ENCODE measurements around the gene FBXO47. TPM values are rescaled to one million over a fixed set of nuclear protein-coding genes. Genes with fewer than 3 reads are reported as not detected.
"Not testable (repeated sequence)": the region's sequence is repeated elsewhere in the genome, so short reads cannot be mapped to it uniquely, and the experiment has no call there.

Gene FBXO47
- total and polyA plus RNA-seq, 5 donors, result not detected

- WGBS, result 95% methylated on average over 4 of the region's 4 CpGs
- ATAC-seq (no peak), DNase-seq (no peak)
- H3K9me3 ChIP-seq (ENCODE audit: control insufficient read depth, low read length), result no peaks in the 10 kb centered on the region
- H3K27me3 ChIP-seq (ENCODE audit: control insufficient read depth, insufficient read depth), result no peaks in the 10 kb centered on the region
- no peaks in the 10 kb centered on the region for H3K4me1 ChIP-seq (ENCODE audit: control insufficient read depth, insufficient read depth, low read length)
- H3K4me3 ChIP-seq (ENCODE audit: low read length), result no peak overlapping the region
- no peak overlapping the region for H3K27ac ChIP-seq (ENCODE audit: low read length)
- intact Hi-C loops (cut with DNase I), result loop anchor here in 1 of 4 donors (10.0 kb wide), 1 partner anchor 103 kb away; the partner anchor contains the start of gene LASP1
Measured at GRCh38 chr17:38978180-38978579, 11.0 kb upstream of the FBXO47 start.

GRCh38 chr17:38976187-38976551, 9.0 kb upstream of the FBXO47 start:
- not testable (repeated sequence) for DNase-seq; H3K4me1 ChIP-seq (ENCODE audit: control insufficient read depth, insufficient read depth, low read length); H3K4me3 ChIP-seq (ENCODE audit: low read length); H3K27me3 ChIP-seq (ENCODE audit: control insufficient read depth, insufficient read depth); H3K9me3 ChIP-seq (ENCODE audit: control insufficient read depth, low read length); H3K27ac ChIP-seq (ENCODE audit: low read length); ATAC-seq
- 69% methylated on average over 6 of the region's 6 CpGs for WGBS
- intact Hi-C loops (cut with DNase I), result loop anchor here in 1 of 4 donors (10.0 kb wide), 1 partner anchor 101 kb away; the partner anchor contains the start of gene LASP1

DNA sequence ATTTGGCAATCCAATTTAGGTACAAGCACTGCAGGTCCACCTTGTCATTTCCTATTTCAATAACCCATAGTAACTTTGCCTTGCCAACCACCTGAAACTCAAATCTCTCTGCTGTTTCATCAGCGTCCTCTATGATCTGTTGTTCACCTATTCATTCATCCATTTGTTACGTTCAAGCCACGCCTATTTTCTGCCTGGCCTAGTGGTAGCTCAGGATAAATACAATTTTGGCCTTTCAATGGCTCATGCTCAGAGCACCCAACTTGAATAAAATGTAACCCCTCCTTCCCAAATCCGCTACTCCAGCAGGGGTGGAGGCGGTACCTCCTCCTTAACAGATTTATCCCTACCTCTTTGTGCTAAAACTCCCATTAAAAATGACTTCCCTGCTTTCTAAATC, 3.6 kb upstream of the FBXO47 start:
- Histone ChIP-seq H3K9me3 (ENCODE audit: control insufficient read depth, low read length) (no peaks in the 10 kb centered on the region), H3K4me1 (ENCODE audit: control insufficient read depth, insufficient read depth, low read length) (no peaks in the 10 kb centered on the region), H3K27ac (ENCODE audit: low read length) (no peak overlapping the region), H3K4me3 (ENCODE audit: low read length) (no peak overlapping the region), H3K27me3 (ENCODE audit: control insufficient read depth, insufficient read depth) (no peaks in the 10 kb centered on the region)
- no peak for ATAC-seq
- no peak for DNase-seq
- intact Hi-C loops (cut with DNase I), result loop anchor here in 1 of 4 donors (10.0 kb wide), 1 partner anchor 96 kb away; the partner anchor contains the start of gene LASP1
- 84% methylated on average over 5 of the region's 5 CpGs for WGBS

- Histone ChIP-seq H3K4me3 (ENCODE audit: low read length) (no peak overlapping the region), H3K9me3 (ENCODE audit: control insufficient read depth, low read length) (no peaks in the 10 kb centered on the region), H3K27me3 (ENCODE audit: control insufficient read depth, insufficient read depth) (no peaks in the 10 kb centered on the region), H3K4me1 (ENCODE audit: control insufficient read depth, insufficient read depth, low read length) (no peaks in the 10 kb centered on the region), H3K27ac (ENCODE audit: low read length) (no peak overlapping the region)
- ATAC-seq (no peak), DNase-seq (no peak)
- intact Hi-C loops (cut with DNase I), result loop anchor here in 1 of 4 donors (10.0 kb wide), 1 partner anchor 95 kb away; the partner anchor contains the start of gene LASP1
- WGBS, result 71% methylated on average over 4 of the region's 4 CpGs
Measured at GRCh38 chr17:38970128-38970527, 2.9 kb upstream of the FBXO47 start.

GRCh38 chr17:38969281-38969680, 2.1 kb upstream of the FBXO47 start:
- DNase-seq, result no peak
- H3K27ac ChIP-seq (ENCODE audit: low read length), result no peak overlapping the region
- 56% methylated on average over 4 of the region's 4 CpGs for WGBS
- ATAC-seq, result no peak
- H3K9me3 ChIP-seq (ENCODE audit: control insufficient read depth, low read length), result no peaks in the 10 kb centered on the region
- H3K4me1 ChIP-seq (ENCODE audit: control insufficient read depth, insufficient read depth, low read length), result no peaks in the 10 kb centered on the region
- H3K4me3 ChIP-seq (ENCODE audit: low read length), result no peak overlapping the region
- intact Hi-C loops (cut with DNase I), result no loop called here
- no peaks in the 10 kb centered on the region for H3K27me3 ChIP-seq (ENCODE audit: control insufficient read depth, insufficient read depth)

- intact Hi-C loops (cut with DNase I), result no loop called here
- ATAC-seq (no peak), DNase-seq (no peak)
- Histone ChIP-seq H3K9me3 (ENCODE audit: control insufficient read depth, low read length) (no peaks in the 10 kb centered on the region), H3K27ac (ENCODE audit: low read length) (no peak overlapping the region), H3K4me1 (ENCODE audit: control insufficient read depth, insufficient read depth, low read length) (no peaks in the 10 kb centered on the region), H3K4me3 (ENCODE audit: low read length) (no peak overlapping the region), H3K27me3 (ENCODE audit: control insufficient read depth, insufficient read depth) (no peaks in the 10 kb centered on the region)
- WGBS, result 51% methylated on average over 4 of the region's 4 CpGs
Measured at GRCh38 chr17:38961413-38961812, 5.8 kb downstream of the FBXO47 start.

GRCh38 chr17:38960402-38960801, 6.8 kb downstream of the FBXO47 start:
- no peaks in the 10 kb centered on the region for H3K27me3 ChIP-seq (ENCODE audit: control insufficient read depth, insufficient read depth)
- no peak overlapping the region for H3K4me3 ChIP-seq (ENCODE audit: low read length)
- DNase-seq (no peak), ATAC-seq (no peak)
- H3K4me1 ChIP-seq (ENCODE audit: control insufficient read depth, insufficient read depth, low read length), result no peaks in the 10 kb centered on the region
- intact Hi-C loops (cut with DNase I), result no loop called here
- no peak overlapping the region for H3K27ac ChIP-seq (ENCODE audit: low read length)
- no peaks in the 10 kb centered on the region for H3K9me3 ChIP-seq (ENCODE audit: control insufficient read depth, low read length)
- WGBS, result 91% methylated on average over 5 of the region's 5 CpGs

- 87% methylated on average over 3 of the region's 3 CpGs for WGBS
- intact Hi-C loops (cut with DNase I), result no loop called here
- no peak overlapping the region for H3K27ac ChIP-seq (ENCODE audit: low read length)
- no peak overlapping the region for H3K4me3 ChIP-seq (ENCODE audit: low read length)
- H3K9me3 ChIP-seq (ENCODE audit: control insufficient read depth, low read length), result no peaks in the 10 kb centered on the region
- DNase-seq, result no peak
- ATAC-seq, result no peak
- H3K27me3 ChIP-seq (ENCODE audit: control insufficient read depth, insufficient read depth), result no peaks in the 10 kb centered on the region
- no peaks in the 10 kb centered on the region for H3K4me1 ChIP-seq (ENCODE audit: control insufficient read depth, insufficient read depth, low read length)
Measured at GRCh38 chr17:38959508-38959907, 7.7 kb downstream of the FBXO47 start.

DNA sequence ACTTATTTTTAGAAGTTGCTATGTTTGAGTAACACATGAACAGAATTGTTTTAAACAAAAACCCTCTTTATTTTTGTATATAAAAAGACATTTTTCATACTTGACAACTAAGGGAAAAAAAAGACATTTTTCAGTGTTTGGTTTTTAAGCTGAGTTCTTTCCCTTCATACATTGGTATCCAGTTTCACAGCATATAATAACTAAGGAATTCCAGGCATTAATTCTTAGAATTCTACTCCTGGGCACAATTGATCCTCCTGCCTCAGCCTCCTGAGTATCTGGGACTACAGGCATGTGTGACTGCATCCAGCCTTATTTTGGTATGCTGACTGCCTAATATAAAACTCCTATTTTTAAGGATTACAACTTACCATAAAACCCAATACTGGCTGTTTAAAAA, 8.4 kb downstream of the FBXO47 start:
- H3K9me3 ChIP-seq (ENCODE audit: control insufficient read depth, low read length), result no peaks in the 10 kb centered on the region
- intact Hi-C loops (cut with DNase I), result no loop called here
- no peak overlapping the region for H3K4me3 ChIP-seq (ENCODE audit: low read length)
- DNase-seq (no peak), ATAC-seq (no peak)
- H3K4me1 ChIP-seq (ENCODE audit: control insufficient read depth, insufficient read depth, low read length), result no peaks in the 10 kb centered on the region
- H3K27me3 ChIP-seq (ENCODE audit: control insufficient read depth, insufficient read depth), result no peaks in the 10 kb centered on the region
- no peak overlapping the region for H3K27ac ChIP-seq (ENCODE audit: low read length)

DNA sequence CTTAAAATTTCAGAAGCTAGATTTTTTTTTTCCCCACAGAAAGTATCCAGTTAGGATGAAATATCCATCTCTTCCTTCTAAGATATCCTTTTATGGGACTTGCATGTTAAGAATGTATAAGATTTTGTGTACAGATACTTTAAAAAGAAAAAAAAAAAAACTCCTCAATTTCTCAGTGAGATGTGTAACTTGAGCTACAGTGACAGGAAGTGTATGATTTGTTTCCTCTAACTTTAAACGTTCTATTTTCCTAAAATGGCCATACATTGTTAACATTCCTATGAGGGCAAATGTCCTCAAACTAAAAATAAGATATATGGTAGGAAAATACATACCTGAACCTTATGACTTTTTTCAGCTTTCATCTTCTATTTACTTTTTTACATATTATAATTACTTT, 8.9 kb downstream of the FBXO47 start:
- Histone ChIP-seq H3K27me3 (ENCODE audit: control insufficient read depth, insufficient read depth) (no peaks in the 10 kb centered on the region), H3K9me3 (ENCODE audit: control insufficient read depth, low read length) (no peaks in the 10 kb centered on the region), H3K4me3 (ENCODE audit: low read length) (no peak overlapping the region), H3K27ac (ENCODE audit: low read length) (no peak overlapping the region), H3K4me1 (ENCODE audit: control insufficient read depth, insufficient read depth, low read length) (no peaks in the 10 kb centered on the region)
- WGBS, result 4% methylated on average over 1 of the region's 1 CpG
- intact Hi-C loops (cut with DNase I), result no loop called here
- ATAC-seq, result no peak
- no peak for DNase-seq

DNA sequence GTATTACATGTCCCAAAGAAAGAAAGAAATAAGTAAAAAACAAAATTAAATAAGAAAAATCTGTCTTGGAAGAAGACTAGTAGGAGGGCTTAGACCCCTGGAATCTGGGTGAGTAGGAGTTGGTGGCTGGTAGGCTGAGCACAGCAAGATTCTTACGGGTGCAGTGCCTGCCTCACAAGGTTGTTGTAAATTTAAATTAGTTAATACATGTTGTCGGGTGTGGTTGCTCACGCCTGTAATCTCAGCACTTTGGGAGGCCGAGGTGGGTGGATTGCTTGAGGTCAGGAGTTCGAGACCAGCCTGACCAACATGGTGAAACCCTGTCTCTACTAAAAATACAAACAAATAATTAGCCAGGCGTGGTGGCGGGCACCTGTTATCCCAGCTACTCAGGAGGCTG, 13.4 kb downstream of the FBXO47 start:
- H3K27me3 ChIP-seq (ENCODE audit: control insufficient read depth, insufficient read depth); H3K27ac ChIP-seq (ENCODE audit: low read length); intact Hi-C loops (cut with DNase I); ATAC-seq; H3K4me1 ChIP-seq (ENCODE audit: control insufficient read depth, insufficient read depth, low read length); DNase-seq; H3K9me3 ChIP-seq (ENCODE audit: control insufficient read depth, low read length); H3K4me3 ChIP-seq (ENCODE audit: low read length): not testable (repeated sequence)
- 94% methylated on average over 7 of the region's 7 CpGs for WGBS

GRCh38 chr17:38947189-38947588, 20.0 kb downstream of the FBXO47 start:
- Histone ChIP-seq H3K4me3 (ENCODE audit: low read length) (no peak overlapping the region), H3K4me1 (ENCODE audit: control insufficient read depth, insufficient read depth, low read length) (no peaks in the 10 kb centered on the region), H3K27ac (ENCODE audit: low read length) (no peak overlapping the region), H3K27me3 (ENCODE audit: control insufficient read depth, insufficient read depth) (no peaks in the 10 kb centered on the region), H3K9me3 (ENCODE audit: control insufficient read depth, low read length) (no peaks in the 10 kb centered on the region)
- intact Hi-C loops (cut with DNase I), result no loop called here
- 88% methylated on average over 2 of the region's 2 CpGs for WGBS
- no peak for ATAC-seq
- DNase-seq, result no peak

All from right cardiac atrium (tissue), 5 donors.